K562 (cell line): Measurements from ENCODE around the gene RGL2. TPM values are rescaled to one million over a fixed set of nuclear protein-coding genes. Genes with fewer than 3 reads are reported as not detected.

Source experiments
- ESRRB ChIP-seq: fragments of 250-450 bp; sonication (Bioruptor Pico); IDR thresholded peaks from 2 replicates; pipeline ENCODE4 v1.5.0; 2020; ENCODE audit warnings: mild to moderate bottlenecking, moderate library complexity, borderline replicate concordance
- GTF2E2 ChIP-seq: fragments of 200-800 bp; sonication (Bioruptor generic); IDR thresholded peaks from 2 replicates; pipeline ENCODE4 v1.6.1; 2016; ENCODE audit warnings: missing genetic modification characterization, missing compliant biosample characterization
- HNRNPL ChIP-seq: fragments of 200-400 bp; formaldehyde crosslinking; IDR thresholded peaks from 2 replicates; pipeline ENCODE4 v1.6.1; 2017; ENCODE audit warnings: low read depth, mild to moderate bottlenecking, low read length
- IRF2 ChIP-seq: sonication (generic); formaldehyde crosslinking; IDR thresholded peaks from 2 replicates; pipeline ENCODE4 v1.8.1; 2022; ENCODE audit warnings: mild to moderate bottlenecking, missing genetic modification reagents
- LARP7 ChIP-seq: fragments of 450-650 bp; IDR thresholded peaks from 2 replicates; pipeline ENCODE4 v1.6.1; 2016
- MYNN ChIP-seq, 2 experiments: sonication (generic); formaldehyde crosslinking in 1 of 2; IDR thresholded peaks; 2 replicates each; pipeline versions ENCODE4 v1.5.0 to v1.6.1; 2016 to 2020; ENCODE audit warnings: antibody characterized with exemption in 1 of 2, missing genetic modification reagents in 1 of 2
- NR2C2 ChIP-seq, 2 experiments: fragments of 200-800 bp in 1 of 2; sonication (Bioruptor generic) in 1 of 2; sonication (generic) in 1 of 2; formaldehyde crosslinking in 1 of 2; IDR thresholded peaks; 2 replicates each; pipeline versions ENCODE4 v1.6.1 to v1.8.0; 2016 to 2022; ENCODE audit warnings: mild to moderate bottlenecking in 1 of 2, missing compliant biosample characterization in 1 of 2, missing genetic modification characterization in 1 of 2, missing genetic modification reagents in 1 of 2
- PCBP2 ChIP-seq: fragments of 200-400 bp; formaldehyde crosslinking; IDR thresholded peaks from 2 replicates; pipeline ENCODE4 v1.6.1; 2018; ENCODE audit warnings: low read length, low read depth, mild to moderate bottlenecking, moderate library complexity; ENCODE audit not compliant: poor library complexity, severe bottlenecking
- PHF21A ChIP-seq: fragments of 450-650 bp; IDR thresholded peaks from 2 replicates; pipeline ENCODE4 v1.6.1; 2017; ENCODE audit warnings: low read depth, borderline replicate concordance
- RBM17 ChIP-seq: fragments of 200-400 bp; formaldehyde crosslinking; IDR thresholded peaks from 2 replicates; pipeline ENCODE4 v1.6.1; 2017; ENCODE audit warnings: low read depth, mild to moderate bottlenecking, low read length, borderline replicate concordance
- RBM22 ChIP-seq: fragments of 200-400 bp; formaldehyde crosslinking; IDR thresholded peaks from 2 replicates; pipeline ENCODE4 v1.6.1; 2018; ENCODE audit warnings: low read length, low read depth; ENCODE audit not compliant: poor library complexity, severe bottlenecking
- RFX7 ChIP-seq: fragments of 250-450 bp; sonication (Bioruptor Pico); IDR thresholded peaks from 2 replicates; pipeline ENCODE4 v1.5.1; 2021; ENCODE audit warnings: mild to moderate bottlenecking
- SAFB ChIP-seq: fragments of 200-400 bp; formaldehyde crosslinking; IDR thresholded peaks from 2 replicates; pipeline ENCODE4 v1.6.1; 2017; ENCODE audit warnings: low read depth, low read length, borderline replicate concordance
- STAT5A ChIP-seq: IDR thresholded peaks from 2 replicates; pipeline ENCODE4 v1.6.1; 2012; ENCODE audit warnings: low read length, inconsistent platforms, borderline replicate concordance
- TCFL5 ChIP-seq: fragments of 250-450 bp; sonication (Bioruptor Pico); conservative IDR thresholded peaks from 2 replicates; pipeline ENCODE4 v1.6.1; 2021; ENCODE audit warnings: mild to moderate bottlenecking, moderate library complexity, matching md5 sums
- U2AF1 ChIP-seq: fragments of 200-400 bp; formaldehyde crosslinking; optimal IDR thresholded peaks from 2 replicates; pipeline ENCODE3; 2017; ENCODE audit warnings: mild to moderate bottlenecking, low read depth, low read length, moderate library complexity
- ZFP1 ChIP-seq: fragments of 450-650 bp; formaldehyde crosslinking; IDR thresholded peaks from 2 replicates; pipeline ENCODE4 v1.4.0; 2020; ENCODE audit warnings: mild to moderate bottlenecking, mixed read lengths
- ZNF384 ChIP-seq: IDR thresholded peaks from 2 replicates; pipeline ENCODE4 v1.6.1; 2012; ENCODE audit warnings: low read depth, low read length, improper control_type of control experiment
- ZNF785 ChIP-seq: fragments of 250-450 bp; sonication (Bioruptor Pico); IDR thresholded peaks from 2 replicates; pipeline ENCODE4 v1.4.0; 2020; ENCODE audit warnings: mild to moderate bottlenecking
- polyA plus RNA-seq, 8 experiments: library from polyadenylated mRNA; depleted of rRNA in 4 of 8; stranded (reverse) in 5 of 8; unstranded in 3 of 8; fragments of >200 nt; fragmentation: Nextera tagmentation in 2 of 8; fragmentation: Illumina TruSeq in 1 of 8; extraction: Ambion mirVana in 2 of 8; extraction: Trizol in 1 of 8; gene quantifications; 2 replicates each; pipeline versions ENCODE4 v1.2.1 to v1.2.3, GENCODE V29; 2011 to 2014; ENCODE audit warnings: inconsistent platforms in 1 of 8, missing spikeins in 1 of 8
- total RNA-seq, 7 experiments: library from RNA; depleted of rRNA in 6 of 7; stranded (reverse); fragments of >200 nt in 6 of 7; fragmentation: Illumina TruSeq in 2 of 7; extraction: Trizol in 2 of 7; gene quantifications; 2 replicates each; pipeline versions ENCODE4 v1.2.1 to v1.2.3, GENCODE V29; 2011 to 2021; ENCODE audit warnings: low replicate concordance in 1 of 7
- TF ChIP-seq, protein P1 (sequence below): fragments of 150-350 bp; IDR thresholded peaks from 2 replicates; pipeline ENCODE4 v1.6.1; 2014; ENCODE audit warnings: low read depth, mild to moderate bottlenecking, low read length, borderline replicate concordance
- TF ChIP-seq, protein P2 (sequence below), 2 experiments: fragments of 450-650 bp; conservative IDR thresholded peaks; 2 replicates each; pipeline ENCODE4 v1.6.1; 2017; ENCODE audit warnings: mild to moderate bottlenecking in 2 of 2, moderate library complexity in 2 of 2
- TF ChIP-seq, protein P3 (sequence below): fragments of 450-650 bp; formaldehyde crosslinking; IDR thresholded peaks from 2 replicates; pipeline ENCODE4 v1.4.0; 2020; ENCODE audit warnings: mild to moderate bottlenecking, moderate library complexity

Gene RGL2
- total and polyA plus RNA-seq, 9 of the 15 experiments (the other 6 are each of a cell fraction or from before 2014, with no cell fraction given): 1.8 to 57.1 (median 19.5) TPM

DNA sequence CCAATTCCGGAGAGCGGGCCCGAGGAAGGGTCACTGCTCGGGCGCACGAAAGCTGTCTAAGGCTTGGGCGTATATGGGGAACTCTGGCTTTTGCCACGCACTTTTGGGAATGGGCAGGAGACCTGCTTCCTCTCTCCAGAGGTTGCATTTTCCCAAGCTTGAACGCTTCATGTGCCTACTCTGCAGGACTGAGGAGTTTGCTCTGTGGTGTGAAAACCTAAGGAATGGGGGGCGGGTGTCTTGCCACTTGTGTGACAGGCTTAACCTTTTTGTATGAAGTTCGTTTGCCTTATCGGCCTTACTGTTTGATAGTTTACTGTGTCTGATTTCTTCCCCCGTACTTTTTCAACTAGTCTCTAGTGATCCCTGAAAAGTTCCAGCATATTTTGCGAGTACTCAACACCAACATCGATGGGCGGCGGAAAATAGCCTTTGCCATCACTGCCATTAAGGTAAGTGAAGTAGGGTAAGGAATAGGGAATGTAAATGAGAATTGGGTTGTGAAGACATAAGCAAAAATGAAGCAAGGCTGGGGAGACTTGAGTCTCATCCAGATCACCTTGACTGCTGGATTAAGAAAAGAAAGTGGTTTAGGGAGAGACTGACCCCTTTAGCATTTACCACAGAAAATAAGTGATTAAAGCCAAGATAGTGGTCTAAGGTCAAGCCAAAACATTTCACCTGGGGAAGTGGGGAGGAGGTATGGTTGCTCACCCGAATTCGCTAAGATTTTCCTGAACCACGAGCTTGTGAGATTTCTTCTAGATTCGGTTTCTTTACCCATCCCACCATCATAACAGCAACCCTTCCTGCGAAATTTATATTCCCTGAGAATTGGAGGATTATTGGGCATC lies 26.2 kb downstream of the RGL2 start (continued):
- TF ChIP-seq, protein P1, sequence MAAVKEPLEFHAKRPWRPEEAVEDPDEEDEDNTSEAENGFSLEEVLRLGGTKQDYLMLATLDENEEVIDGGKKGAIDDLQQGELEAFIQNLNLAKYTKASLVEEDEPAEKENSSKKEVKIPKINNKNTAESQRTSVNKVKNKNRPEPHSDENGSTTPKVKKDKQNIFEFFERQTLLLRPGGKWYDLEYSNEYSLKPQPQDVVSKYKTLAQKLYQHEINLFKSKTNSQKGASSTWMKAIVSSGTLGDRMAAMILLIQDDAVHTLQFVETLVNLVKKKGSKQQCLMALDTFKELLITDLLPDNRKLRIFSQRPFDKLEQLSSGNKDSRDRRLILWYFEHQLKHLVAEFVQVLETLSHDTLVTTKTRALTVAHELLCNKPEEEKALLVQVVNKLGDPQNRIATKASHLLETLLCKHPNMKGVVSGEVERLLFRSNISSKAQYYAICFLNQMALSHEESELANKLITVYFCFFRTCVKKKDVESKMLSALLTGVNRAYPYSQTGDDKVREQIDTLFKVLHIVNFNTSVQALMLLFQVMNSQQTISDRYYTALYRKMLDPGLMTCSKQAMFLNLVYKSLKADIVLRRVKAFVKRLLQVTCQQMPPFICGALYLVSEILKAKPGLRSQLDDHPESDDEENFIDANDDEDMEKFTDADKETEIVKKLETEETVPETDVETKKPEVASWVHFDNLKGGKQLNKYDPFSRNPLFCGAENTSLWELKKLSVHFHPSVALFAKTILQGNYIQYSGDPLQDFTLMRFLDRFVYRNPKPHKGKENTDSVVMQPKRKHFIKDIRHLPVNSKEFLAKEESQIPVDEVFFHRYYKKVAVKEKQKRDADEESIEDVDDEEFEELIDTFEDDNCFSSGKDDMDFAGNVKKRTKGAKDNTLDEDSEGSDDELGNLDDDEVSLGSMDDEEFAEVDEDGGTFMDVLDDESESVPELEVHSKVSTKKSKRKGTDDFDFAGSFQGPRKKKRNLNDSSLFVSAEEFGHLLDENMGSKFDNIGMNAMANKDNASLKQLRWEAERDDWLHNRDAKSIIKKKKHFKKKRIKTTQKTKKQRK: no peak
- no peak for TF ChIP-seq SAFB
- 0 out of 2 replicates have a peak, but pooled peaks have one; percentile 37 for TF ChIP-seq HNRNPL
- no peak for TF ChIP-seq RBM17
- TF ChIP-seq LARP7: no peak
- no peak for TF ChIP-seq TCFL5 (CRISPR knock-in tag)
- TF ChIP-seq, protein P2, sequence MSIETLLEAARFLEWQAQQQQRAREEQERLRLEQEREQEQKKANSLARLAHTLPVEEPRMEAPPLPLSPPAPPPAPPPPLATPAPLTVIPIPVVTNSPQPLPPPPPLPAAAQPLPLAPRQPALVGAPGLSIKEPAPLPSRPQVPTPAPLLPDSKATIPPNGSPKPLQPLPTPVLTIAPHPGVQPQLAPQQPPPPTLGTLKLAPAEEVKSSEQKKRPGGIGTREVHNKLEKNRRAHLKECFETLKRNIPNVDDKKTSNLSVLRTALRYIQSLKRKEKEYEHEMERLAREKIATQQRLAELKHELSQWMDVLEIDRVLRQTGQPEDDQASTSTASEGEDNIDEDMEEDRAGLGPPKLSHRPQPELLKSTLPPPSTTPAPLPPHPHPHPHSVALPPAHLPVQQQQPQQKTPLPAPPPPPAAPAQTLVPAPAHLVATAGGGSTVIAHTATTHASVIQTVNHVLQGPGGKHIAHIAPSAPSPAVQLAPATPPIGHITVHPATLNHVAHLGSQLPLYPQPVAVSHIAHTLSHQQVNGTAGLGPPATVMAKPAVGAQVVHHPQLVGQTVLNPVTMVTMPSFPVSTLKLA (conservative IDR thresholded peaks at IDR 0.05): no peak
- no peak for TF ChIP-seq STAT5A
- TF ChIP-seq NR2C2 (CRISPR knock-in tag; IDR thresholded peaks at IDR 0.05): no peak
- no peak; the same call in 1 of the 2 replicates for TF ChIP-seq NR2C2 (tag; IDR thresholded peaks at IDR 0.05)
- TF ChIP-seq GTF2E2 (tag): no peak
- TF ChIP-seq PCBP2: no peak
- TF ChIP-seq RFX7 (CRISPR knock-in tag): 0 out of 2 replicates have a peak, but pooled peaks have one; percentile 15
- TF ChIP-seq IRF2 (CRISPR knock-in tag): no peak
- peak; percentile 45 for TF ChIP-seq RBM22
- no peak for TF ChIP-seq ESRRB (CRISPR knock-in tag)
- TF ChIP-seq ZFP1 (CRISPR knock-in tag): no peak
- TF ChIP-seq, protein P3, sequence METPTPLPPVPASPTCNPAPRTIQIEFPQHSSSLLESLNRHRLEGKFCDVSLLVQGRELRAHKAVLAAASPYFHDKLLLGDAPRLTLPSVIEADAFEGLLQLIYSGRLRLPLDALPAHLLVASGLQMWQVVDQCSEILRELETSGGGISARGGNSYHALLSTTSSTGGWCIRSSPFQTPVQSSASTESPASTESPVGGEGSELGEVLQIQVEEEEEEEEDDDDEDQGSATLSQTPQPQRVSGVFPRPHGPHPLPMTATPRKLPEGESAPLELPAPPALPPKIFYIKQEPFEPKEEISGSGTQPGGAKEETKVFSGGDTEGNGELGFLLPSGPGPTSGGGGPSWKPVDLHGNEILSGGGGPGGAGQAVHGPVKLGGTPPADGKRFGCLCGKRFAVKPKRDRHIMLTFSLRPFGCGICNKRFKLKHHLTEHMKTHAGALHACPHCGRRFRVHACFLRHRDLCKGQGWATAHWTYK (CRISPR knock-in tag): no peak
- TF ChIP-seq PHF21A: no peak
- TF ChIP-seq MYNN (IDR thresholded peaks at IDR 0.05): no peak
- no peak for TF ChIP-seq MYNN (CRISPR knock-in tag; IDR thresholded peaks at IDR 0.05)
- TF ChIP-seq ZNF384: no peak
- TF ChIP-seq U2AF1: no peak
- TF ChIP-seq ZNF785 (CRISPR knock-in tag): no peak
